MM.1S (cell line): Measurements from ENCODE around the gene ANKRD66.
A peak's percentile ranks its signal among the peaks of the same experiment; 100 is the strongest.

ENCODE experiments used
- DNase-seq: peaks from one replicate; pipeline ENCODE4 v3.0.0-alpha.2; 2015
- H2AFZ ChIP-seq: fragments of 300-600 bp; sonication (generic); 2 replicates; pipeline ENCODE4 v1.6.0; 2016; ENCODE audit warnings: antibody characterized with exemption, low read length
- H3F3A ChIP-seq: fragments of 300-600 bp; sonication (generic); 2 replicates; pipeline ENCODE4 v1.6.1; 2016; ENCODE audit warnings: mild to moderate bottlenecking, antibody characterized with exemption, low read length, moderate library complexity, mixed read lengths; ENCODE audit not compliant: insufficient read depth
- H3K27ac ChIP-seq: fragments of 300-600 bp; sonication (generic); 2 replicates; pipeline ENCODE4 v1.5.1; 2016; ENCODE audit warnings: mild to moderate bottlenecking, low read length
- H3K27me3 ChIP-seq: fragments of 300-600 bp; sonication (generic); replicated peaks from 2 replicates; pipeline ENCODE4 v1.6.0; 2016; ENCODE audit warnings: low read length; ENCODE audit not compliant: insufficient read depth
- H3K36me3 ChIP-seq: fragments of 300-600 bp; sonication (generic); replicated peaks from 2 replicates; pipeline ENCODE4 v1.6.1; 2016; ENCODE audit warnings: mild to moderate bottlenecking, low read length, mixed read lengths; ENCODE audit not compliant: insufficient read depth
- H3K4me1 ChIP-seq: fragments of 300-600 bp; sonication (generic); 2 replicates; pipeline ENCODE4 v1.6.1; 2016; ENCODE audit warnings: low read length, mixed read lengths
- H3K4me2 ChIP-seq: fragments of 300-600 bp; sonication (generic); 2 replicates; pipeline ENCODE4 v1.6.0; 2016; ENCODE audit warnings: low read depth, low read length
- H3K4me3 ChIP-seq: fragments of 300-600 bp; sonication (generic); 2 replicates; pipeline ENCODE4 v1.5.1; 2016; ENCODE audit warnings: low read length, mixed read lengths
- H3K79me2 ChIP-seq: fragments of 300-600 bp; sonication (generic); 2 replicates; pipeline ENCODE4 v1.6.1; 2016; ENCODE audit warnings: mixed run types, low read length, mixed read lengths
- H3K9ac ChIP-seq: fragments of 300-600 bp; sonication (generic); 2 replicates; pipeline ENCODE4 v1.6.1; 2016; ENCODE audit warnings: low read length, mixed read lengths
- H3K9me2 ChIP-seq: fragments of 300-600 bp; sonication (generic); replicated peaks from 2 replicates; pipeline ENCODE4 v1.6.1; 2016; ENCODE audit warnings: mild to moderate bottlenecking, low read length, mixed read lengths; ENCODE audit not compliant: insufficient read depth
- H3K9me3 ChIP-seq: fragments of 300-600 bp; sonication (generic); replicated peaks from 2 replicates; pipeline ENCODE4 v1.6.1; 2016; ENCODE audit warnings: mild to moderate bottlenecking, low read length, mixed read lengths; ENCODE audit not compliant: insufficient read depth
- H4K20me1 ChIP-seq: fragments of 300-600 bp; sonication (generic); 2 replicates; pipeline ENCODE4 v1.6.1; 2016; ENCODE audit warnings: mild to moderate bottlenecking, low read length, moderate library complexity, mixed read lengths; ENCODE audit not compliant: insufficient read depth
- CTCF ChIP-seq: fragments of 300-600 bp; sonication (generic); IDR thresholded peaks from 2 replicates; pipeline ENCODE4 v1.5.1; 2016; ENCODE audit warnings: antibody characterized with exemption, low read length, mixed read lengths
- EZH2 ChIP-seq: fragments of 300-600 bp; sonication (generic); optimal IDR thresholded peaks from 2 replicates; pipeline ENCODE3; 2017; ENCODE audit warnings: low read depth, mild to moderate bottlenecking, antibody characterized with exemption, low read length, mixed read lengths
- EZH2phosphoT487 ChIP-seq: fragments of 300-600 bp; sonication (generic); IDR thresholded peaks from 2 replicates; pipeline ENCODE4 v1.6.1; 2018; ENCODE audit warnings: antibody characterized with exemption, low read length

The ANKRD66 gene

GRCh38 chr6:46730921-46731461, 15.7 kb upstream of the ANKRD66 start:
- no peak for TF ChIP-seq CTCF
- TF ChIP-seq EZH2phosphoT487: no peak
- no peak for TF ChIP-seq EZH2
- Histone ChIP-seq H3K9me2 (no peaks in the 10 kb centered on the region), H4K20me1 (no peaks in the 10 kb centered on the region), H3K27ac (no peak overlapping the region), H3K4me1 (no peaks in the 10 kb centered on the region), H3K79me2 (no peaks in the 10 kb centered on the region), H3K9ac (no peak overlapping the region), H3K27me3 (no peaks in the 10 kb centered on the region), H3K9me3 (no peaks in the 10 kb centered on the region), H3F3A (no peaks in the 10 kb centered on the region), H3K4me2 (no peak overlapping the region), H2AFZ (no peak overlapping the region), H3K36me3 (no peaks in the 10 kb centered on the region), H3K4me3 (no peak overlapping the region)
- no peak for DNase-seq

- TF ChIP-seq EZH2phosphoT487 (no peak), EZH2 (no peak), CTCF (no peak)
- no peaks in the 10 kb centered on the region for H3F3A ChIP-seq
- no peaks in the 10 kb centered on the region for H3K9me2 ChIP-seq
- no peaks in the 10 kb centered on the region for H3K4me1 ChIP-seq
- H3K36me3 ChIP-seq: no peaks in the 10 kb centered on the region; the same call in 1 of the 2 replicates
- H3K4me3 ChIP-seq: no peak overlapping the region
- no peak overlapping the region for H2AFZ ChIP-seq
- H3K27me3 ChIP-seq: no peaks in the 10 kb centered on the region
- no peaks in the 10 kb centered on the region for H3K9me3 ChIP-seq
- H4K20me1 ChIP-seq: no peaks in the 10 kb centered on the region
- H3K9ac ChIP-seq: no peak overlapping the region
- H3K4me2 ChIP-seq: no peak overlapping the region
- no peak for DNase-seq
- H3K27ac ChIP-seq: no peak overlapping the region
- H3K79me2 ChIP-seq: no peaks in the 10 kb centered on the region
Measured at GRCh38 chr6:46733341-46733801, 13.4 kb upstream of the ANKRD66 start.

GRCh38 chr6:46734867-46735719, 11.6 kb upstream of the ANKRD66 start, which contains the start of gene PLA2G7:
TSS of gene PLA2G7 (minus strand) at chr6:46735375. CDS start at chr6:46722891, 12,484 bp downstream.
- no peak within 1 kb of the TSS for H3K27ac ChIP-seq
- no peaks in the 10 kb centered on the region for H3K9me2 ChIP-seq
- no peaks in the 10 kb centered on the region for H3K9me3 ChIP-seq
- H3K4me2 ChIP-seq: peak within 1 kb of the TSS; percentile 74; the same call in 1 of the 2 replicates
- H3K9ac ChIP-seq: peak within 1 kb of the TSS; percentile 23; the same call in 1 of the 2 replicates
- DNase-seq: no peak
- no peaks in the 10 kb centered on the region for H3K4me1 ChIP-seq
- no peaks in the 10 kb centered on the region for H3K79me2 ChIP-seq
- no peaks in the 10 kb centered on the region for H3K27me3 ChIP-seq
- no peaks in the 10 kb centered on the region for H3F3A ChIP-seq
- H2AFZ ChIP-seq: peak within 1 kb of the TSS; percentile 56
- TF ChIP-seq EZH2phosphoT487: no peak
- TF ChIP-seq EZH2: no peak
- TF ChIP-seq CTCF: no peak
- no peaks in the 10 kb centered on the region; the same call in 1 of the 2 replicates for H3K36me3 ChIP-seq
- H4K20me1 ChIP-seq: no peaks in the 10 kb centered on the region
- peak within 1 kb of the TSS; percentile 61 for H3K4me3 ChIP-seq
